Stomach (tissue), 9 donors: ENCODE results near the gene ALG14. TPM values are rescaled to one million over a fixed set of nuclear protein-coding genes. Genes with fewer than 3 reads are reported as not detected.
A peak's percentile ranks its signal among the peaks of the same experiment; 100 is the strongest.

Experiments used
- DNase-seq, 2 donors: peaks; one replicate each; pipeline versions ENCODE4 v3.0.0 to v3.0.0-alpha.2; 2013 to 2019
- H3K27ac ChIP-seq, 5 donors: fragments of 200-600 bp in 4 of 5; sonication (generic) in 4 of 5; one replicate each; pipeline ENCODE4 v1.5.1; 2013 to 2019; ENCODE audit warnings: mild to moderate bottlenecking in 1 of 5, moderate library complexity in 1 of 5
- H3K27me3 ChIP-seq, 3 donors: fragments of 200-600 bp; sonication (generic); one replicate each; pipeline ENCODE4 v1.5.1; 2017 to 2019; ENCODE audit warnings: mixed run types in 1 of 3
- H3K36me3 ChIP-seq, 4 donors: fragments of 200-600 bp; sonication (generic); 1 replicate in 3 of 4; 2 replicates in 1 of 4; pipeline ENCODE4 v1.5.1; 2016 to 2019
- H3K4me1 ChIP-seq, 4 donors: fragments of 200-600 bp; sonication (generic); one replicate each; pipeline ENCODE4 v1.5.1; 2016 to 2019
- H3K4me3 ChIP-seq, 4 donors: fragments of 200-600 bp; sonication (generic) in 3 of 4; one replicate each; pipeline ENCODE4 v1.5.1; 2016 to 2019; ENCODE audit warnings: mild to moderate bottlenecking in 1 of 4
- H3K9me3 ChIP-seq, 4 donors: fragments of 200-600 bp; sonication (generic); one replicate each; pipeline ENCODE4 v1.5.1; 2016 to 2019
- EP300 ChIP-seq: sonication (generic); formaldehyde crosslinking; IDR thresholded peaks from one replicate; pipeline ENCODE4 v1.6.1; 2017; ENCODE audit warnings: antibody characterized with exemption
- POLR2A ChIP-seq, 4 donors: fragments of 450-650 bp; IDR thresholded peaks; one replicate each; pipeline ENCODE4 v1.6.1; 2016; ENCODE audit warnings: antibody characterized with exemption in 4 of 4, control low read depth in 2 of 4, mild to moderate bottlenecking in 1 of 4, moderate library complexity in 1 of 4
- POLR2AphosphoS5 ChIP-seq, 3 donors: sonication (generic); formaldehyde crosslinking; IDR thresholded peaks; one replicate each; pipeline ENCODE4 v1.6.1; 2016; ENCODE audit warnings: antibody characterized with exemption in 3 of 3
- WGBS, 5 donors: extraction: QIAGEN DNeasy Blood & Tissue Kit in 3 of 5; methylation state at CpG; one replicate each; pipeline versions ENCODE4 v1.1.5 to v1.1.7; 2013 to 2018; 5-methylcytosine and 5-hydroxymethylcytosine counted together
- intact Hi-C: fragments of 100-400 bp; cut with DNase I; formaldehyde crosslinking; loops from one replicate; pipeline ENCODE4 v1.15.1; 2023; ENCODE audit warnings: low total_unique reads
- polyA plus RNA-seq, 3 donors: library from polyadenylated mRNA; stranded (reverse); fragments of 200-250 nt; gene quantifications; one replicate each; pipeline ENCODE4 v1.2.3, GENCODE V29; 2013
- total RNA-seq, 5 donors: library from RNA; depleted of rRNA; stranded (reverse); fragments of >200 nt; gene quantifications; one replicate each; pipeline versions ENCODE4 v1.1.0 to v1.2.3, GENCODE V29; 2014 to 2016
- TF ChIP-seq, protein P1 (sequence below), 7 experiments: fragments of 450-650 bp in 4 of 7; fragments of 200-600 bp in 3 of 7; sonication (generic) in 3 of 7; IDR thresholded peaks; one replicate each; pipeline ENCODE4 v1.5.1; 2016 to 2019; ENCODE audit warnings: antibody characterized with exemption in 7 of 7, control low read depth in 2 of 7, mild to moderate bottlenecking in 1 of 7
- donor health status: healthy with polysubstance abuse.
- donor health status: Bipolar disorder and iron deficiency.
- donor health status: healthy.

The ALG14 gene
- total and polyA plus RNA-seq, 8 donors, result under 0.01 to 3.5 (median 1.1) TPM; not detected in 1

DNA sequence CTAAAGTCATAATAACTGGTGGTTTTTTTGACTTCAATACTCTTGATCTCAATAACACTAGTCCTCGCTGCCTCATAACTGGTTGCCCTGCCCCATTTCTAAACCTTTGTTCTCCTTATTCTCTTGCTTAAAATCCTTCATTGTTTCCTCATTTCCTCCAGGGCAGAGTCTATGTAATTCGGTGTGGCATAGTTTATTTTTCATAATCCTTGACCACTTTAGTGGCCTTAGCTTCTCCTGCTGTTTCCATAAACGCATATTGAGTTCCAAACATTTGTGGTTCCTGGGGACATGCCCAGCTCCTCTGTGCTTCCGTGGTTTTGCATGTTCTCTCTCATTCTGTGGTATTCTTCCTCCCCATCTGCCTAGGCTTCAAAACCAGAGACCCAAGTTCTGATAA lies 25.4 kb upstream of the ALG14 start:
- TF ChIP-seq, protein P1, sequence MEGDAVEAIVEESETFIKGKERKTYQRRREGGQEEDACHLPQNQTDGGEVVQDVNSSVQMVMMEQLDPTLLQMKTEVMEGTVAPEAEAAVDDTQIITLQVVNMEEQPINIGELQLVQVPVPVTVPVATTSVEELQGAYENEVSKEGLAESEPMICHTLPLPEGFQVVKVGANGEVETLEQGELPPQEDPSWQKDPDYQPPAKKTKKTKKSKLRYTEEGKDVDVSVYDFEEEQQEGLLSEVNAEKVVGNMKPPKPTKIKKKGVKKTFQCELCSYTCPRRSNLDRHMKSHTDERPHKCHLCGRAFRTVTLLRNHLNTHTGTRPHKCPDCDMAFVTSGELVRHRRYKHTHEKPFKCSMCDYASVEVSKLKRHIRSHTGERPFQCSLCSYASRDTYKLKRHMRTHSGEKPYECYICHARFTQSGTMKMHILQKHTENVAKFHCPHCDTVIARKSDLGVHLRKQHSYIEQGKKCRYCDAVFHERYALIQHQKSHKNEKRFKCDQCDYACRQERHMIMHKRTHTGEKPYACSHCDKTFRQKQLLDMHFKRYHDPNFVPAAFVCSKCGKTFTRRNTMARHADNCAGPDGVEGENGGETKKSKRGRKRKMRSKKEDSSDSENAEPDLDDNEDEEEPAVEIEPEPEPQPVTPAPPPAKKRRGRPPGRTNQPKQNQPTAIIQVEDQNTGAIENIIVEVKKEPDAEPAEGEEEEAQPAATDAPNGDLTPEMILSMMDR (IDR thresholded peaks at IDR 0.05), result no peak
- TF ChIP-seq POLR2AphosphoS5 (IDR thresholded peaks at IDR 0.05), result no peak
- no peak for TF ChIP-seq EP300
- TF ChIP-seq POLR2A (IDR thresholded peaks at IDR 0.05), result no peak
- no peaks in the 10 kb centered on the region for H3K9me3 ChIP-seq
- no peak overlapping the region for H3K27ac ChIP-seq
- H3K4me1 ChIP-seq, result no peaks in the 10 kb centered on the region
- H3K27me3 ChIP-seq, result peaks cover 0 to 4% (median 0%) of the 10 kb centered on the region in 3 donors
- DNase-seq, result no peak
- no peak overlapping the region for H3K4me3 ChIP-seq
- no peaks in the 10 kb centered on the region for H3K36me3 ChIP-seq
- intact Hi-C loops, result no loop called here
- WGBS, 5 donors, result 48 to 56% (median 53%) methylated on average over 4 of the region's 4 CpGs

DNA sequence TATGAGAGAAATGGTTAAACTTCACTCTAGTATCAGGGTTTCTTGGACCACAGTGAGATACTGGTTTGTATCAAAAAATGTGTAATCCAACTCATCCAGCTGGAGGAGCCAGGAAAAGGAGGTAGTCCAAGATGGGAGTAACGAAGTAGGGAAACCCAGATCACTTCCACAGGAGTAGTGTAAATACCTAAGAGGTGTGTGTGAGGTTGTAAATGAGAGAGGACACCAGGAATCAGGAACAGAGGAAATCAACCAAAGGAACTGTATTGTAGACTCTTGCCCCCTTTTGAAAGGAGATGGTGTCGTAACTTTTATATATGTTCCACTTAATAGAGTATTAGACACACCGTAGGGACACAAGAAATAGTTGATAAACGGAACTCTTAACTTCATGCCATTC lies 24.7 kb upstream of the ALG14 start:
- intact Hi-C loops, result no loop called here
- no peak overlapping the region for H3K27ac ChIP-seq
- no peaks in the 10 kb centered on the region for H3K27me3 ChIP-seq
- TF ChIP-seq EP300 (no peak), POLR2A (IDR thresholded peaks at IDR 0.05) (no peak), POLR2AphosphoS5 (IDR thresholded peaks at IDR 0.05) (no peak)
- TF ChIP-seq, protein P1 (IDR thresholded peaks at IDR 0.05), result no peak
- DNase-seq, result no peak
- no peaks in the 10 kb centered on the region for H3K4me1 ChIP-seq
- H3K36me3 ChIP-seq, result no peaks in the 10 kb centered on the region
- H3K9me3 ChIP-seq, result no peaks in the 10 kb centered on the region
- H3K4me3 ChIP-seq, result no peak overlapping the region
- 87 to 94% (median 94%) methylated on average over 4 of the region's 4 CpGs for WGBS, 5 donors

DNA sequence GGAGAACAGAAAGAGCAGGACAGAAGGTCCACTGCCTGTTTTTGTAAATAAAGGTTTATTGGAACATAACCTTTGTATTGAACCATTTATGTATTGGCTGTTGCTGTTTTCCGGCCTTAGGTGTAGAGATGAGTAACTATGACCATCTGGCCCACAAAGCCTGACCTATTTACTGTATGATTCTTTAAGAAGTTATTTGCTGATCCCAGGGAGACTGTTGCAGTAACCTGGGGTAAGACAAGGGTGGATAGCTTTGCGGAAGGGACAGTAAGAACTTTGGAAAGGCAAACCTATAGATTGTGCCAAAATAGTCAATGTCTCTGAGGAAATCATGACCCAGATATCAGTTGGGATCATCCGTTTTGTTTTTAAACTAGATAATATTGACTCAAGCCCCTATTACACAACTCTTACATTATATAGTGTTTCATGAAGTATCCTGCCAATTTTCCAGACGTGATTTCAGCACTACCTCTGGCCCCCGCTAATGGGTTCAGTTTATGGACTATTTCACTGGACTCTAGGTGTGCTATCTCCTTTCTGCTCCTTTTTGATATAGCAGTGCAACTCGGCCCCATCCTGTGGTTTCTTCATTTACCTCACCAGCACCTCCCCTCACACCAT lies 23.6 kb upstream of the ALG14 start:
- Histone ChIP-seq H3K27ac (peak overlapping the region in 1 of 5 donors; percentile 44), H3K27me3 (no peaks in the 10 kb centered on the region), H3K9me3 (no peaks in the 10 kb centered on the region), H3K36me3 (no peaks in the 10 kb centered on the region), H3K4me3 (no peak overlapping the region), H3K4me1 (no peaks in the 10 kb centered on the region)
- 82 to 89% (median 85%) methylated on average over 6 of the region's 6 CpGs for WGBS, 5 donors
- DNase-seq, result no peak
- intact Hi-C loops, result no loop called here
- no peak for TF ChIP-seq EP300
- TF ChIP-seq, protein P1 (IDR thresholded peaks at IDR 0.05), result no peak
- no peak for TF ChIP-seq POLR2AphosphoS5 (IDR thresholded peaks at IDR 0.05)
- TF ChIP-seq POLR2A (IDR thresholded peaks at IDR 0.05), result no peak

DNA sequence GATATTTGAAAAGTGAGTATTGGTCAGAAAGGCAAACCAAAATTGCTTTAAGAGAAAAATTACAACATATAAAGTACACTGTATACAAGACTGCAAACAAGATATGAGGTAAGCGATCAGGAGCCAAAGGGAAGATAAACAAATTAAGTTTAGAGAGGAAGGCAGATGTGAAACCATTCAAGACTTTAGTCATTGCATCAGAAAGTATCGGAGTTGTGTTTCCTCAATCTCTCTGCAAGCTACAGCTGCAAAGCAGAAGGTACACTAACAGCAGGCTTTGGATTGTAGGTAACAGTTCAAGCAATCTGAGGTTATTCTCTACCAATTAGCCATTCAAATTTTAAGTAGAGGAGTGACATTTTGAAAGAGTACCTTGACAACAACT lies 23.1 kb upstream of the ALG14 start:
- intact Hi-C loops, result no loop called here
- H3K9me3 ChIP-seq, result no peaks in the 10 kb centered on the region
- 20 to 45% (median 31%) methylated on average over 2 of the region's 2 CpGs for WGBS, 5 donors
- H3K36me3 ChIP-seq, result no peaks in the 10 kb centered on the region
- TF ChIP-seq POLR2AphosphoS5 (IDR thresholded peaks at IDR 0.05) (no peak), EP300 (no peak), POLR2A (IDR thresholded peaks at IDR 0.05) (no peak)
- TF ChIP-seq, protein P1 (IDR thresholded peaks at IDR 0.05), result no peak
- H3K4me3 ChIP-seq, result no peak overlapping the region
- DNase-seq, result no peak
- no peaks in the 10 kb centered on the region for H3K27me3 ChIP-seq
- no peaks in the 10 kb centered on the region for H3K4me1 ChIP-seq
- peak overlapping the region in 1 of 5 donors; percentile 44 for H3K27ac ChIP-seq
